HG03039 (cell line): ENCODE data around the gene CLDN1.

Experiments
- ATAC-seq: cut with Tn5 transposase; IDR thresholded peaks from one replicate; pipeline ENCODE4 v1.9.1; 2021; ENCODE audit warnings: mild to moderate bottlenecking, moderate library complexity; ENCODE audit not compliant: unreplicated experiment

The CLDN1 gene, protein sequence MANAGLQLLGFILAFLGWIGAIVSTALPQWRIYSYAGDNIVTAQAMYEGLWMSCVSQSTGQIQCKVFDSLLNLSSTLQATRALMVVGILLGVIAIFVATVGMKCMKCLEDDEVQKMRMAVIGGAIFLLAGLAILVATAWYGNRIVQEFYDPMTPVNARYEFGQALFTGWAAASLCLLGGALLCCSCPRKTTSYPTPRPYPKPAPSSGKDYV

DNA sequence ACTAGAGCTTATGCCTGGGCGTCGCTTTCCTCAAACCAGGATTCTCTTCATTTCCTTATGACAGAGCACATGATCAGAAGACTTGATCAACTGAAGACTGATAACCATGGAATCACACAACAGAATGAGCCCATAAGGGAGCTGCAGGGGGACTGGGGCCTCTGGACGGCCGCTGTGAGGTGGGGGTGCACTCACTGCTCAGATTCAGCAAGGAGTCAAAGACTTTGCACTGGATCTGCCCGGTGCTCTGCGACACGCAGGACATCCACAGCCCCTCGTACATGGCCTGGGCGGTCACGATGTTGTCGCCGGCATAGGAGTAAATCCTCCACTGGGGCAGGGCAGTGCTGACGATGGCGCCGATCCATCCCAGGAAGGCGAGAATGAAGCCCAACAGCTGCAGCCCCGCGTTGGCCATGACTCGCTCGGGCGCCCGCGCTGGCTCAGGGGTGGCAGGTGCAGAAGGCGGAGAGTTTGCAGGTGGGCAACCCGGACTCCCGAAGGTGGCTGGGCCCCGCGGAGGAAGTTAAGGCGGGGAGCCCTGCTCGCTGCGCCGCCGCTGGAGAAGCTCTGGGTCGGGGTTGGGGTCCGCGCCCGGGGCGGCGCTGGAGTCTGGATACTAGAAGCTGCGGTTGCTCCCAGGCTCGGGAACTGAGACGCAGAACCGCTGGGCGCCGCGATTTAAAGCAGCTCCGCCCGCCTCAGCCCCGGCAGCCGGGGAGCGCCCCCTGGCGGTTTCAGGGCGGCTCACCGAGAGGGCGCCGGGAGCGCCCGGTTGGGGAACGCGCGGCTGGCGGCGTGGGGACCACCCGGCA is at the start of gene CLDN1:
Gene CLDN1, minus strand, starts transcription at position 658 of the 815 bp plus-strand sequence. Its CDS starts 240 bp downstream, at position 418.
- ATAC-seq = peak; percentile 58

DNA sequence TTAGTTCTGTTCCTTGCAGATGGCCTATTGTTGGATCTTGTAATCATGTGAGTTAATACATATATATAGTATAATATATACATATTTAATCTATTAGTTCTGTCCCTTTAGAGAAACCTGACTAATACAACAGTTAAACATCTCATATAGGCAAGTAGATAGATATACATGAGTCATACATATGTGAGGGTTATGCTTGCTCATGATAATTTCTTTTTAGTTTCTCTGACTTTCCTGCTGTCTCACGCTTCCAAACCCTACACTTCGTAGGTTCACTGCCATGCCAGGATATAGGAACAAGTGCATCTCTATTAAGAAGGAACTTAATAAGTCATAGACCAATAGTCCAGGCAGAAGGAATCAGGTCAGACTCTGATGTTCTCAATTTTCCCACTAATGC is 48.9 kb upstream of the CLDN1 start:
- no peak for ATAC-seq

DNA sequence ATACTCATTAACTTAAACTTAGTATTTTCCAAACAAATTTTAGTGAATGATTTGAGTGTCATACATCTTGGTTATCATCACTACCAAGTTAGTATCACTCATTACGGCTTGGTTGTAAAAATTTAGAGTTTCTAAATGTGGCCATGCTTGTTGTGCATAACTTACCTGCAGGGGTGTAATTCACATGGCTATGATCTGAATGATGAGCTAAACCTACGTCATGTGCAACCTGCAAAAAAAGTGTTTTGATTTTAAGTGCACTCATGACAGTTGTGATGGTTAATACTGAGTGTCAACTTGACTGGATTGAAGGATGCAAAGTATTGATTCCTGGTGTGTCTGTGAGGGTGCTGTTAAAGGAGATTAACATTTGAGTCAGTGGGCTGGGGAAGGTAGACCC is 48.1 kb upstream of the CLDN1 start:
- no peak for ATAC-seq

DNA sequence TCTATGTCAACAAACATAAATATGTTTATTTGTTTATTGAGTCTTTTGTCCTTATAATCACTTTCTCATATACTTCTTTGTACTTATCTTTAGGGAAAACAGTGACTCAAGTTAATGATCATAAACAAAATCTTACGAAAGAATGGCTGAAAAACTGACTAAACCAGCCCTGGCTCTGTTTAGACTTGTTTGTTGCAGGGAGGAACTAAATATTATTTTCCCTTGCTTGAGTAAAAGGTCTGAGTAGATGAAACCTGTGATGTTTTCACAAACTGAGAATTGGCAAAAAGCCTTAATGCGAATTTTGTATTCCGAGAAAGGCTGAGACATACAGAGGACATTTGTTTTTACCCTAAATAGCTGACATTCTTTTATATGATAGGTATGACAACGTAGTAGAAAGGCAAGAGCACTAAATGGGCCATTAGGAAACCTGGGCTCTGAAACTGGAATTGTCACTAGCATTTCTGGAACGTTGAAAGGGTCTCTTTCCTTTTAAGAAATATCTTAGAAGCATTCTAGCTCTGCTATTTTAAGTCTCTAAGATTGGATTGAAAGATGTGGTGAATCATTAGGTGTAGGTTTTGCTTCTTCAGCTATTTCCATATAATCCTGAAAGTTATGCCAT is 47.5 kb upstream of the CLDN1 start:
- no peak for ATAC-seq

DNA sequence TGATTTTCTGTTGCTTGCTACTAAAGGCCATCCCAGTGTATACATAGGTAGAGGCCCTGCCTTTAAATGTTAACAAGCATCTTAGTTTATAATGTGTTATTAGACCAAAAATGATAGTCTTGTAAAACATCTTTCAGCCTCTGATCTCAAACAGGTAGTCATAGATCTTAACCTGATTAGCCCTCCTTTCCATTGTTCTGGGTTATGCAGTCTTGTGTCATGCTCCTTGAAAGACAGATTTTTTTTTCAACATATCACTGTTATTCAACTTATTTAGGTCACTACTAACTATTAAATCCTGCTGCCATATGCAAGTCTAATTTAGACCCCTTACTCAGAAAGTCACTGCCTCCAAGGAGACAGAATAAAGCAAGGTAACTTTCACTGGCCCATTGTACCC is 46.6 kb upstream of the CLDN1 start:
- ATAC-seq = no peak

DNA sequence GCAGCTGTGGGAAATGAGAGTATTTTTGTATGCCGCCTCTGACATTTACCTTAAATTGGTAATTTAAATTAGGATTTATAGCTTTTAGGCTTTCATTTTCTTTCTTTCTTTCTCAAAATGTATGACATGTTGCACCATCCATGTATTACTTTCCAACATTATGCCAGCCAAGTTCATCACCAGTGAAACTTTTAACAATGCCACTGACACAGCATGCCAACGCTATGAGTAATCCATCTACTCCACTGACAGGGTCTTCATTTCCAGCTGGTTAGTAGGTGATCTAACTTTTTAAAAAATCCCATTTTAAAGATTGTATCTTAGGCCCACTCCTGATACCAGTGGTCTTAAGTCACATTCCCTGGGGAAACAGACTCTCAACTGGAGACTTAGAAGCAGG is 43.9 kb upstream of the CLDN1 start:
- ATAC-seq = no peak

DNA sequence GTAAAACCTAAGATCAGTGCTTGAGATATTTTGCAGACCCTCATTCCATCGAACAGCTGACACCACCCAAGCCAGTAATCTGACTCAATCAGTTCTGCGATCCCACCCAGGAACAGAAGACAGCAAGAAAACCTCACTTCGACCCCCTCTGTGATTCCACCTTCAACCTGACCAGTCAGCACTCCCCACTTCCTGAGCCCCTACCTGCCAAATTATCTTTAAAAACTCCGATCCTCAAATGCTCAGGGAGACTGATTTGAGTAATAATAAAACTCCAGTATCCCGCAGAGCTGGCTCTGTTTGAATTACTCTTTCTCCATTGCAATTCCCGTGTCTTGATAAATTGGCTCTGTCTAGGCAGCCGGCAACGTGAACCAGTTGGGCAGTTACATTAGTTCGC is 40.0 kb upstream of the CLDN1 start:
- ATAC-seq = no peak

DNA sequence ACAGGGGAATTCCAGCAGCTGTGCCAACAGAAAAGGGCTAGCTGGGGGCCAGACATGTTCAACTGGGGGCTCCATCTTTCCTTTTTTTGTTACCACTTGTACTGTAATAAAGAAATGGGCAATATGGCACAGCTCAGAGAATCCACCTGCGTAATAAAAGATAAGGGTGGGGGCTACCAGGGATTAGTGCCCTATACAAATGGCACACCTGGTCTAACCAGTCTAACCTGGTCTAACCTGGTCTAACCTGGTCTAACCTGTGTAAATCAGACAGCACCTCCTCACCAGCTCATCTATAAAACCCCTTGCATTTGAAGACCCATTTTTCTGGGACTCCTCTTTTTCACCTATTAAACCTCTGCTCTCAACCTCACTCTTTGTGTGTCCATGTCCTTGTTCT is 39.5 kb upstream of the CLDN1 start:
- no peak for ATAC-seq

DNA sequence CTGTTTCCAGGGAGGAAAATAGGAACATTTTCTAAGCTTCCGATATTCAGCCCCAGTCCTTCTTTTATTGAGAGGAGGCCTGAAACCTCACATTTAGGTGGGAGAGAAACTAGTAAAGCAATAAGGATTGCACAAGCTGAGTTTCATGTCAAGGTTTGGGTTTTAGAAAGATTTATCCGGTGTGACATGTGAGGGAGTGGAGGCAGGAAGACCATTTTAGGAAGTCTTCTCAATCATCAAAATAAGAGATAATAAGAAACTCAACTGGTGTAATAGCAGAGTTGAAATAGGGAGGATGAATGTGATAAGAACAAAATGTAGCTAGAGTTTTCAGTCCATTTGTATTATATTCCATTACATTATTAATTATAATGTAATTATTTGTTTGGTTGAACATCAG is 38.0 kb upstream of the CLDN1 start:
- no peak for ATAC-seq

DNA sequence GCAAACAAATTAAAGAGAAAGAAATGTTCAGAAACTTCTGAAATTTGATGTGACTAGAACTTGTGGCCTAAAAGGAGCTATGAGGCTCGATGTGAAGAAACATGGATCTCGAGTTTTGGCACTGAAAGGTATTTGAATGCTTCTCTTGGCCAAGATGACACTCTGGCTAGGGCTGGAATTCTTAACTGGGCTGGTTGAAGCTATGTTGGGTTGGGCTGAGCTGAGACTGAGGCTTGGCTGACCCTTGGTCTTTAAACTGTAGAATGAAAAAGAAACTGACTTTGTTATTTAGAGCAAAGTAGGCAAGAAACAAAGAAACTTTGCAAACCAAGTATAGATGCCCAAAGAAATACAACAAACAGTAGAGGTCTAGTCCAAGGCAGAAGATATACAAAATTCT is 37.6 kb upstream of the CLDN1 start:
- no peak for ATAC-seq

DNA sequence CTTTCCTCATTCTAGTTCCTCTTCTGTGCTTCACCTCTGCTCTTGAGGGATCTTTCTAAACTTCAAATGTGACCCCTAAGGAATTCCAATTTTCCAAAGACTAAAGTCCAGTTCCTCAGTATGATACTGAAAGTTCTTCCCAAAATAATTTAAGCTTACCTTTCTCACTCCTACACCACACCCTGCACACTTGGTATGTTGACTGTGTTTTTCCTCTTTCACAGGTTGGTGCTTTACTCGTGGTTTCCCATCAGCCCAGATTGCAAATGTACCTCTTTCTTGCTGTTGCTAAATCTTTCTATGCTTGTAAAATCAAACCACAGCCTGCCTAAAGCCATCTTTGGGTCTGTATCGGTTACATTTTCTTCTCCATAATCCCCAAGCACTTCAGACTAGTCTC is 35.2 kb upstream of the CLDN1 start:
- no peak for ATAC-seq

DNA sequence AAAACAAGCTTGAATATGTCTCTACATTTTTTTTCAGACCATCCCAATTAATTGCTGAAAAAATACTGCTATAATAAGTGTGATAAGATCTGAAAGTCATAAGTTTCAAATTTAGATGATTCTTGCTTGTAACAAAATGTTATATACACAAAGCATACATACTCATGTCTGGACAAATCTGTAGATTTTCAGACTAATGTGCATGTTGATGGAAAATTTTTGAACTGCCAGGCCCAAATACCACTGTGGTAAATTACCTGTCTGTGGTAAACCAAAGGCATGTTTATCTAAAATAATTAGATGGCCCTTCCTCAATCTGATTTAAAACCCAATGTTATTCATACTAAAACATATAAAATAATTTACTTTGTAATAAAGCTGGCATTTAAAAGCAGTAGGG is 34.0 kb upstream of the CLDN1 start:
- ATAC-seq = no peak

DNA sequence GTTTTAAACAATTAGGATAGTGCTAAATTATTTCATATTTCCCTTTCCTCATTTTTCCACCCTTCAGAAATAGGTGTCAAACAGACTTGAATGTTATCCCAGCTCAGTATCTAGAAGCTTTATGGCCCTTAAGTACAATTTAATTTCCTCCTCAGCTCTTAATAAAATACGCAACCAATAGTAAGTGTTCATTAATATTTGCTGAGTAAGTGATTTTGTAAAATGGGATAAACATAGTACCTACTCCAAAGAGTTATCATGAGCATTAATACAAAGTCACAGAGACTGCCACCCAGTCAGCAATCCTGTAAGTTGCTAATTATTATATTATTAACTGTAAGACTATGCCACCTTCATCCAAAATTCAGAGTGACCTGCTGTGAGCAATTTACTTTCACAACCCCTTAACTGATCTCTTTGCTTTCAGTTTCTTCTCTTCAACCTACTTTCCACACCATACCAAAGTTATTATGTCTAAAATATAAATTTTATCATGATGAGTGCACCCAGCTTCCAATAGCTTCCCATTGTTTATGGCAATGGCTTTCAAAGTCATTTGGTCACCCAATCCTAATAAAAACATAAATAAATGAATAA is 30.7 kb upstream of the CLDN1 start:
- no peak for ATAC-seq

DNA sequence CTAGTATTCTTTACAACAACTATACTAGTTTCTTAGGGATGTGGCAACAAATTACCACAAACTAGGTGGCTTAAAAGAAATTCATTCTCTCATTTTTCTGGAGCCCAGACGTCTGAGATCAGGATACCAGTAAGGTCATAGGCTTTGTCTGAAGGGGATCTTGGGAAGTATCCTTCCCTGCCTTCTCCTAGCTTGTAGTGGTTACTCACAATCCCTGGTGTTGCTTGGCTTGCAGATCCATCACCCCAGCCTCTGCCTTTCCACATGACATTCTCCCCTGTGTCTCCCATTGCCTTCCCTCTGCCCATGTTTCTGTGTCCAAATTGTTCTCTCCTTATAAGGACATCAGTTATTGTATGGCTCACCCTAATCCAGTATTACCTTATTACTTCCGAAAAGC is 24.3 kb upstream of the CLDN1 start:
- ATAC-seq = no peak

DNA sequence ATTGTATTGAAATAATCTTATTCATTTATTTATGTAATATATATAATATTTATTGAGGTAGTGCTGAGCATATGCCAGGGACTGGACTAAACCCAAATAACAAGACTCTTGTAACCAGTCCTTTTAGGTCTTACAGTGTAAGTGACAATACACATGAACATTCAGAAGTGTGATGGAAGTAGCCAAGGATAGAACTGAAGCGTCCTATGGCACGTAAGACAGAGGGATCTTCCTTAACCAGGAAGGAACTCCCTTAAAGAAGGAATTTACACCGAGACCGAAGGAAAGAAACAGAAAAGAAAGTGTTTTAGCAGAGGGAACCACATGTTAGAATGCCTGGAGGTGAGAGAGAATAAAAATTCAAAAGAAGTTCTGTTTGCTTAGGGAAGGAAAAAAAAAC is 23.6 kb upstream of the CLDN1 start:
- ATAC-seq = no peak

DNA sequence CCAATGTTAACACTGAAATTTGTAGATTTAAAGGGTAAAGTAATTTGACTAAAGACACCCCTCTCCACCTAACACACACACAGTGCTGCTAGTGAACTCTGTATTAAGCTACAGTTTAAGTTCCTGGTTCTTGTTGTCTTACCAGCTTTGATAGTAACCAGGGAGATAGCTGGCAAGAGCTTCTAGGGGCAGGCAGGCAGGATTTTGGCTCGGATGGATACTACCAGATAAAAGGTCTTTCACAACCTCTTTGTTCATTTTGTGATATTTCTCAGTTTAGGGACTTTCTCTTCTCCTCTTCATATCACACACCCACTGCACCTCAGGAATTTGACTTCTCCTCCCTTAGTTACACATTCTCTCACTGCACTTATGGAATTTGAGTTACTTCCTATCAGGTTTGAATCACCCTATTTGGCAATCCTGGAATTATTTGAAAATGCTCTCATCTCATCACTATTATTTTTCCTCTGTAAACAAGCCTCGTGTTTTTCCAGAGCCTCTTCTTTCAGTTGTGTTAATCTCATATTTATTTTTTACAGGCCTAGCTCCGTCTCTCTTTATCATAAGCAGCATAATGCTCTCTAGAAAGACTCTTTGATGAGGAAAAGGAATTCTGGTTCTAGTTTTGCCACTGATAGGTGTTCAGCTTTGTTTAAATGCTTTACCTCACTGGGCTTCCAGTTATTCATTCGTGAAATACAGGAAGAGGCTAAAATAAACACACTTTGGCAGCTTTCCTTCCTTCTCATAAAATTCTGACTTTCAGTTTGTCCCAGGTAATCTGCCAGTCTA is 23.0 kb upstream of the CLDN1 start:
- no peak for ATAC-seq

DNA sequence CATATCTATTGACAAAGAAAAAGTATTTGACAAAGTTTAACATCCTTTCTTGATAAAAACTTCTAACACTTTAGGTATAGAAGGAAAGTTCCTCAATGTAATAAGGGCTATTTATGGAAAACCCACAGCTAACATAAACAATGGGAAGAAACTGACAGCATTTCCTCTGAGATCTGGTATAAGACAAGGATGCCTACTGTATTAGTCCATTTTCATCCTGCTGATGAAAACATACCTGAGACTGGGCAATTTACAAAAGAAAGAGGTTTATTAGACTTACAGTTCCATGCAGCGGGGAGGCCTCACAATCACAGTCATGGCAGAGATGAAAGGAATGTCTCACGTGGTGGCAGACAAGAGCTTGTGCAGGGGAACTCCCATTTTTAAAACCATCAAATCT is 17.8 kb upstream of the CLDN1 start:
- no peak for ATAC-seq

DNA sequence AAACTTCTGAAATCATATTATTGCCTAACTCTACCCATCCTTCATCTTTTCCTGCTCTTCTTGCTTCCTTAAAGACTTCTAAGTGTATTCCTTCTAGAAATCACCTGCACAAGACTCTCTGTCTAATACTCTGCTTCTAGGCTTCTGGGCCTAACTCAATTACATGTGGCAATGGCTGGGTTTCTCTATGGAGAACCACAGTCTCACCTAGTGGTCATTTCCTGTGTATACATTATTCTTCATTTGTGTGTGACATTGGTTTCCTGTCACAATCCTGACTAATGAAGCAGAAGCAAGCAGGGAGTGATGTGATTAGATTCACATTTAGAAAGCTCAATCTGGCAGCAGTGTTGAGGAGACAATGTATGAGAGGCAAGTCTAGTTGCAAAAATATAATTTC is 16.9 kb upstream of the CLDN1 start:
- ATAC-seq = no peak

DNA sequence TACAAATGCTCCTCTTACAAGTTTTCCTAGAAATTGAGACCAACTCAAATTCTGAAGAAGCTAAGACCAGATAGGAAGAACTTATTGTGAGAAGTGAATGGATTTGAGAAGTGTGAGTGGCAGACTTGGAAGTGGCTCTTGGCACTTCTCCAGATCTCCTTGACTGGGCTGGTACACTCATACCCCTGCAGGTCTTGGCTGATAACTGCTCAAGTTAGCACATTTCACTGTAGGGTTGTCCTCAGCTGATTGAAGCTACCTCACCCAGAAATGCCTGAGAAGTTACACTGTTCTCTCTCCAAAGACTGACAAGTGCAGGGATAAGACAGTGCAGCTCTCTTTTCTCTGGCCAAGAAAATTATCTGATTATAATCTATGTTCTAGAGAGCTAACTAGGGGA is 16.5 kb upstream of the CLDN1 start:
- ATAC-seq = no peak

DNA sequence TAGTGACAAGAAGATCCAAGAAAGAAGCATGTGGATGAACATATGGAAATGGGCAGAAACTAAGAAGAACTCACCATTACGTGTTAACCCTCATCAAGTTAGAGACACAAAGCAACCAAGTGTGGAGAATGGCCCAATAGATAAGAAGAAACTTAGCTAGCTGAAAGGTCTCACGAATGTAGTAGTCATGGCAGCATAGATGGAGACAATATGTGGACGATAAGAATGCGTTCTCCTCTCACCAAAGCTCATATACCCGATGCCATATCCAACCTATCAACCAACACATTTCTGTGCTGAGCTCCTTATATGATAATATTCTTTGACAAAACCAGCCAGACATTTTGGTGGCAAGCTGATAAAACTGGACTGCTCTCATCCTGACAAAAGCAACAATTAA is 15.1 kb upstream of the CLDN1 start:
- no peak for ATAC-seq
